Measurements from ENCODE around the gene THTPA. TPM values are rescaled to one million over a fixed set of nuclear protein-coding genes. Genes with fewer than 3 reads are reported as not detected.

Gene THTPA
- total RNA-seq, 1 donor from 2014 or later = 11.8 TPM

DNA sequence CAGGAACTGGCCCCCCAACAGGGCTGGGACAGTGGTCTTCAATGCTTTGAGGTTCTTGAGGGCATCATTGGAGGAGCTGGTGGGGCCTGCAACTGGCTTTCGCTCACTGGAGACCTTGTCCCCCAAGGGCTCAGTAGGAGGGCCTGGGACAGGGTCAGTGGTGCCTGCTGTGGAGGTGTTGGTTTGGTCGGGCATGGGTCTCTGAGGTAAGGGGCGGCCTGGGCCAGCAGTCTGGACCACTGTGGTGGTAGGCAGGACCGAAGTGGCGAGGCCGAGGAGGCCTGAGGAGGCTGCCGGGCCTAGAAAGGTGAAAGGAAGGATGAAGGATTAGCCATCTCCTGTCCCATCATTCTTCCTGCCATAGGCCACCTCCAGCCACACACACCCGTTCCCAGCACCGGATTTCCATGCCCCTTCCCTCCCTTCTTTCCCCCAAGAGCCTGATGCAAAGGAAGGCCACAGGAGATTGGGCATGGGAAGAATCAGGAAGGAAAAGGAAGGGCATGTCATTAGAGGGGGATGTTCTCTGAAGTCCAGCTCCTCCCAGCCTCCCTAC lies 33.4 kb upstream of the THTPA start:
- Mint-ChIP-seq H3K36me3 (ENCODE audit: low read depth) (peaks cover 9% of the 10 kb centered on the region), H3K27ac (ENCODE audit: unreplicated experiment) (no peak overlapping the region), H3K27me3 (ENCODE audit: low read depth) (no peaks in the 10 kb centered on the region), H3K9me3 (ENCODE audit: low read depth) (no peaks in the 10 kb centered on the region), H3K4me3 (ENCODE audit: unreplicated experiment) (no peak overlapping the region), H3K4me1 (ENCODE audit: low read depth) (no peaks in the 10 kb centered on the region)
- TF ChIP-seq, protein P1, sequence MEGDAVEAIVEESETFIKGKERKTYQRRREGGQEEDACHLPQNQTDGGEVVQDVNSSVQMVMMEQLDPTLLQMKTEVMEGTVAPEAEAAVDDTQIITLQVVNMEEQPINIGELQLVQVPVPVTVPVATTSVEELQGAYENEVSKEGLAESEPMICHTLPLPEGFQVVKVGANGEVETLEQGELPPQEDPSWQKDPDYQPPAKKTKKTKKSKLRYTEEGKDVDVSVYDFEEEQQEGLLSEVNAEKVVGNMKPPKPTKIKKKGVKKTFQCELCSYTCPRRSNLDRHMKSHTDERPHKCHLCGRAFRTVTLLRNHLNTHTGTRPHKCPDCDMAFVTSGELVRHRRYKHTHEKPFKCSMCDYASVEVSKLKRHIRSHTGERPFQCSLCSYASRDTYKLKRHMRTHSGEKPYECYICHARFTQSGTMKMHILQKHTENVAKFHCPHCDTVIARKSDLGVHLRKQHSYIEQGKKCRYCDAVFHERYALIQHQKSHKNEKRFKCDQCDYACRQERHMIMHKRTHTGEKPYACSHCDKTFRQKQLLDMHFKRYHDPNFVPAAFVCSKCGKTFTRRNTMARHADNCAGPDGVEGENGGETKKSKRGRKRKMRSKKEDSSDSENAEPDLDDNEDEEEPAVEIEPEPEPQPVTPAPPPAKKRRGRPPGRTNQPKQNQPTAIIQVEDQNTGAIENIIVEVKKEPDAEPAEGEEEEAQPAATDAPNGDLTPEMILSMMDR (IDR thresholded peaks at IDR 0.05) = no peak
- DNase-seq (ENCODE audit: low spot score) = no peak

DNA sequence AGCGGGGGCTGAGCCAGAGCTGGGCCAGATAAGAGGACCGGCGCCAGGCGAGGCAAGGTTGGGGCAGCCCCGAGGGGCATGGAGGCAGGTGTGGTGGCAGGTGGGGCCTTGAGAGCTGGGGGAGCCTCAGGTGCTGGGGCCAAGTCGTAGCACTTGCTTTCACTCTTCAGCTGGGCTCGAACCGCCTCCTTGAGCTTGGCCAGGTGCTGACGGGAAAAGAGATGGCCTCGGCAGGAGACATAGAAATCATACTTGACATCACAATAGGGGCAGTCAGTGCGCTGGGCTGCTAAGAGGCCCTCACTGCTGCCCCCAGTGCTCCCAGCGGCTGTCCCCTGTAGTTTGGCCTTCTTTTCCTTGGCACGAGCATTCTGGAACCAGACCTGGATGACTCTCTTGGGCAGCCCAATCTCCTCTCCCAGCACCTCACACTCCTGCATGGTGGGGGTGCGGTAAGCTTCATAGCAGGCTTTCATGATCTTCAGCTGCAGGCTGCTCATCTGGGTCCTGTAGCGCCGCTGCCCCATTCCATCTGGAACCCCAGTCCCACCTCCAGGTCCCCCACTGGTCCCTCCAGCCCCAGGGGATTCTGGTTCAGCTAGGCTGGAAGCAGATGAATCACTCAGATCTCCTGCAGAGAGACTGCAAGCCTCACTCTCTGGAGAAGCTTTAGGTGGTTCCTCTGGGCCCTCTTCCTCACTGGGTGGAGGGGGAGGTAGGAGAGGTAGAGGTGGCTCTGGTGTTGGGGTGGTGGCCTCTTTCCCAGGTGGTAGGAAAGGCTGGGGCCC lies 32.6 kb upstream of the THTPA start:
- no peaks in the 10 kb centered on the region for H3K9me3 Mint-ChIP-seq (ENCODE audit: low read depth)

DNA sequence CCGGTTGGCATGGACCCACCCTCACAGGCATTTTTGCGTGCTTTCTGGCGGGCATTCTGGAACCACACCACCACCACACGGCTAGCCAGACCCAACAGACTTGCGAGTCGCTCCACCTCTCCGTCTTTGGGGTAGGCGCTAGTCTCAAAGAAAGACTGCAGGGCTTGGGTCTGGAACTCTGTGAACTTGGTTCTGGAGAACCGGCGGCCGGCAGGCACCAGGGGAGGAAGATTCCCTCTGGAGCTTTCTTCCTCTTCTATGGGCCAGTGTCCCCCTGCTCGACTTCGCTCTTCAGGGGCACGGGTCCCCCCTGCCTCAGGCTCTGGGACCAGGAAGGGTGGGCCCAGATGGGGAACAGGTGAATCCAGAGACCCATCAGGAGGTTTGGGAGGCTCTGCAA lies 31.1 kb upstream of the THTPA start:
- peaks cover 12% of the 10 kb centered on the region for H3K36me3 Mint-ChIP-seq (ENCODE audit: low read depth)
- TF ChIP-seq, protein P1 (IDR thresholded peaks at IDR 0.05) = no peak
- H3K4me1 Mint-ChIP-seq (ENCODE audit: low read depth) = no peaks in the 10 kb centered on the region
- H3K27me3 Mint-ChIP-seq (ENCODE audit: low read depth) = no peaks in the 10 kb centered on the region
- H3K4me3 Mint-ChIP-seq (ENCODE audit: unreplicated experiment) = no peak overlapping the region
- no peak overlapping the region for H3K27ac Mint-ChIP-seq (ENCODE audit: unreplicated experiment)
- no peaks in the 10 kb centered on the region for H3K9me3 Mint-ChIP-seq (ENCODE audit: low read depth)
- DNase-seq (ENCODE audit: low spot score) = no peak

More for the DNA sequence above, 32.6 kb upstream of the THTPA start:
- Mint-ChIP-seq H3K27ac (ENCODE audit: unreplicated experiment) (no peak overlapping the region), H3K27me3 (ENCODE audit: low read depth) (no peaks in the 10 kb centered on the region), H3K4me1 (ENCODE audit: low read depth) (no peaks in the 10 kb centered on the region), H3K4me3 (ENCODE audit: unreplicated experiment) (no peak overlapping the region), H3K36me3 (ENCODE audit: low read depth) (peaks cover 12% of the 10 kb centered on the region)
- TF ChIP-seq, protein P1 (IDR thresholded peaks at IDR 0.05) = no peak
- DNase-seq (ENCODE audit: low spot score) = no peak

DNA sequence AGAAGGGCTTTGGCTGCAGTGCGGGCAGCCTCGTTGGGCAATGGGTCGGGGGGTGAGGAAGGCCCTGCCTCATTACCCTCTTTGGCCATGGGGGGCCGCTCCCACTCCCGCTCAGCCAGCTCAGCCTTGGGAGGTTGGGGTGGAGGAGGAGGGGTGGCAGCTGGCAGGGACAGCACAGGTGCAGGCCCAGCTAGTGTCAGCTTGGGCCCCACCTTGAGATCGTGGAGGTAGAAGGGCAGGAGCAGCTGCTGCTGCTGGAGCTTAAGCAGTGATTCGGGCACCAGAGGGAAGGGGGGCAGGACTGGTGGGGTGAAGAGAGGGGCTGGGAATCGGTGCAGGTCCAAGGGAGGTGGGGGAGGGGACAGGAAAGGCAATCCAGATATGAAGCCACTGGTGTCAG lies 30.5 kb upstream of the THTPA start:
- H3K27me3 Mint-ChIP-seq (ENCODE audit: low read depth) = no peaks in the 10 kb centered on the region

DNA sequence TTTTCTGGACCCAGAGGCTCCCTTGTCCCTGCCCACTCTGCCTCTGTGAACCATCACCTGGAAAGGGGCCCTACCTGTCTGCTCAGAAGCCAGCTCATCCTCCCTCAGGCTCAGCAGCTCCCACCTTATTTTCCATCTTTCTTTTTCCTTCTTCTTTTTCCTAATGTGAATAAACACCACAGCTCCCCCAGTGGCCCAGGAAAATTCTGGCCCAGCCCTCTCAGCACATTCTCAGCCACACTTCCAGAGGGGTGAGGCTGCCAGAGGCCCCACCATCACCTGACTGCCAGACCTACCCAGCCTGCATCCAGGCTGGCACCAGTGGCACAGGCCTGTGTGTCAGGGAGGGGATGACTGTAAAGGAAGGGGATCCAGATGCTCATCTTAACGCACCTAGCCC lies 27.5 kb upstream of the THTPA start:
- Mint-ChIP-seq H3K27ac (ENCODE audit: unreplicated experiment) (no peak overlapping the region), H3K27me3 (ENCODE audit: low read depth) (no peaks in the 10 kb centered on the region), H3K9me3 (ENCODE audit: low read depth) (no peaks in the 10 kb centered on the region), H3K4me3 (ENCODE audit: unreplicated experiment) (no peak overlapping the region), H3K4me1 (ENCODE audit: low read depth) (no peaks in the 10 kb centered on the region), H3K36me3 (ENCODE audit: low read depth) (peaks cover 15% of the 10 kb centered on the region)
- DNase-seq (ENCODE audit: low spot score) = no peak
- TF ChIP-seq, protein P1 (IDR thresholded peaks at IDR 0.05) = peak; percentile 47

More for the DNA sequence above, 30.5 kb upstream of the THTPA start:
- Mint-ChIP-seq H3K4me3 (ENCODE audit: unreplicated experiment) (no peak overlapping the region), H3K9me3 (ENCODE audit: low read depth) (no peaks in the 10 kb centered on the region), H3K4me1 (ENCODE audit: low read depth) (no peaks in the 10 kb centered on the region), H3K27ac (ENCODE audit: unreplicated experiment) (no peak overlapping the region), H3K36me3 (ENCODE audit: low read depth) (peaks cover 12% of the 10 kb centered on the region)
- TF ChIP-seq, protein P1 (IDR thresholded peaks at IDR 0.05) = no peak
- DNase-seq (ENCODE audit: low spot score) = no peak

All from chondrocyte (in vitro differentiated cells).